A549 treated with RU486 at 1 μM for 4 hours (cell line): Measurements from ENCODE around the gene OR2T34. TPM values are rescaled to one million over a fixed set of nuclear protein-coding genes. Genes with fewer than 3 reads are reported as not detected.

Experiments
- total RNA-seq: library from RNA; stranded (reverse); fragments of 200-300 nt; extraction: Qiagen RNA extraction; gene quantifications from 5 replicates; pipeline ENCODE4 v1.2.3, GENCODE V29; 2022; ENCODE audit warnings: low read depth

OR2T34 gene
- total RNA-seq = not detected in 5 replicates

GRCh38 chr1:248574657-248575056, at the start of gene OR2T34:
TSS of gene OR2T34 (minus strand) at chr1:248574757. CDS start at chr1:248574757, 0 bp downstream.

DNA sequence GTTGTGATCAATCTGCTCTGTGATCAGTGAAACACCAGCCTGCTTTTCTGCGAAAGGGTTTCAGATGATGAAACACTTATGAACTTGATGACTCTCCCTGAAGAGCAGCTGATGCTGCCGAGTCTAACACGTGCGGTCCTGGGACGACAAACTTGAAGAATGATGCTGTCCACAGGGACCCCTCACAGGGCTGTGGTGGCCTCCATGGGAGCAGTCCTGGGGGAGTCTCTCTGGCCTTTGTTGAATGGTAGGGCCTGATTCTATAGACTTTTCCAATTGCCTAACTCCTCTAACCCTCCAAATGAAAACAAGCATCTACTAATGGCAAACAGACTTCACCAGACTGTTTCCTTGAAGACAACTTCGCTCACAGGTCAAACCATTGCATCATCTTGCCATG, 23.0 kb upstream of the OR2T34 start, which contains the start of gene OR2T10:
Gene OR2T10, minus strand, starts transcription at position 112 of the 400 bp plus-strand sequence. CDS start 3,932 bp downstream, outside the sequence.

DNA sequence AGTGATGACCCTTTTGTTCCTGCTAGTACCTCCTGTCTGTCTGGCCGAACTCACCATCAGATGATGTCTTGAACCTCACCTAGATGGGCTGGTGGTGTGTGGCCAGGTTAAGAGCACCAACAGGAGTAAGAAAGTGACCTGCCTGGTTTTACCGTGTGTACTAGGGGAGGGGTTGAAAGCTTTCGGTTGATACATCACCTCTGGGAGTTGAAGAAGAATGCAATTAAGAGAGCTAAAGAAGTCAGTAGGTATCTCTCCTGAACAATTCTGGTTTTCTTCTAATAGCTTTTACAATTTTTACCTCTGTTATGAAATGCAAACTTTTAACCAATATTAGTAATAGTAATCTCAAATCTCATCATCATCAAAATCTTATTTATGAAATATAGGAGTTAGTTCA, 11.9 kb downstream of the OR2T34 start, which contains the start of gene OR2T29:
Gene OR2T29, minus strand, starts transcription at position 101 of the 400 bp plus-strand sequence. CDS start 3,281 bp downstream, outside the sequence.

Other genes with a start within 250 kb of the OR2T34 start
- not detected in 5 replicates for gene OR14C36, start 226.0 kb downstream of the OR2T34 start, total RNA-seq
- gene OR2T4, start 213.1 kb downstream of the OR2T34 start, total RNA-seq = not detected in 5 replicates
- not detected in 5 replicates for gene OR2T6, start 199.0 kb downstream of the OR2T34 start, total RNA-seq
- not detected in 5 replicates for gene OR2T1, start 171.7 kb downstream of the OR2T34 start, total RNA-seq
- not detected in 5 replicates for gene OR2T2, start 129.1 kb downstream of the OR2T34 start, total RNA-seq
- not detected in 5 replicates for gene OR2T3, start 101.4 kb downstream of the OR2T34 start, total RNA-seq
- gene OR2T5, start 86.2 kb downstream of the OR2T34 start, total RNA-seq = not detected in 5 replicates
- not detected in 5 replicates for gene OR2G6, start 66.7 kb downstream of the OR2T34 start, total RNA-seq
- not detected in 5 replicates for gene OR2T29, start 12.0 kb downstream of the OR2T34 start, total RNA-seq
- not detected in 5 replicates for gene OR2T10, start 22.9 kb upstream of the OR2T34 start, total RNA-seq
- not detected in 5 replicates for gene OR2T11, start 60.3 kb upstream of the OR2T34 start, total RNA-seq
- not detected in 5 replicates for gene OR2T35, start 70.5 kb upstream of the OR2T34 start, total RNA-seq
- not detected in 5 replicates for gene OR2T27, start 80.8 kb upstream of the OR2T34 start, total RNA-seq
- not detected in 5 replicates for gene OR14I1, start 128.0 kb upstream of the OR2T34 start, total RNA-seq
- 0.15 to 0.22 TPM (median 0.21 TPM) in 4 of 5 replicates, not detected in the other for gene LYPD8, start 181.0 kb upstream of the OR2T34 start, total RNA-seq